Inferior parietal cortex (tissue), 1 donor: Measurements from ENCODE around the gene CEP55.
A peak's percentile ranks its signal among the peaks of the same experiment; 100 is the strongest.
"Not testable (repeated sequence)": the region's sequence is repeated elsewhere in the genome, so short reads cannot be mapped to it uniquely, and the experiment has no call there.

Experiments used
- DNase-seq: peaks from one replicate; pipeline ENCODE4 v3.0.0-alpha.2; 2016; ENCODE audit errors: extremely low spot score

The CEP55 gene

DNA sequence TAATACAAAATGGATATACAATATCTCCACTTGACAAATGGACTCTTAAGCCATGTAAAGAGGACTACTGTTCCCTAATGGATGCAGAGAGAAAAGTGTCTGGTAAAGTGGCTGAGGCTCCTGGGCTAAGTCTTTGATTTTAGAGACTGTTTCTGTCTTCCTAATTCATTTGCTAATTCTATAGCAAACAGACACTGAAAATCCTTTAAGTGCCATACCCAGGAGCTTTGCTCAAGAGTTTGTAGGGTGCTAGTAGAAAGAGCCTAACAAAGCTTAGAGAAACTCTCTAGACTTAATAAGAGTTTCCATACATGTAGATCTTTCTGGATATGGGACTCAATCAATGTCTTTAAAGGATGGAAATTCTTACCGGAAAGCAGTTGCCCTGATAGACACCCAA is 16.7 kb downstream of the CEP55 start:
- DNase-seq, result no peak

- no peak for DNase-seq
Observed at GRCh38 chr10:93514521-93514920, 18.1 kb downstream of the CEP55 start.

- DNase-seq, result peak; percentile 64
Observed at GRCh38 chr10:93515071-93516005, 18.9 kb downstream of the CEP55 start.

GRCh38 chr10:93516006-93516380 is 19.6 kb downstream of the CEP55 start:
- DNase-seq, result no peak

DNA sequence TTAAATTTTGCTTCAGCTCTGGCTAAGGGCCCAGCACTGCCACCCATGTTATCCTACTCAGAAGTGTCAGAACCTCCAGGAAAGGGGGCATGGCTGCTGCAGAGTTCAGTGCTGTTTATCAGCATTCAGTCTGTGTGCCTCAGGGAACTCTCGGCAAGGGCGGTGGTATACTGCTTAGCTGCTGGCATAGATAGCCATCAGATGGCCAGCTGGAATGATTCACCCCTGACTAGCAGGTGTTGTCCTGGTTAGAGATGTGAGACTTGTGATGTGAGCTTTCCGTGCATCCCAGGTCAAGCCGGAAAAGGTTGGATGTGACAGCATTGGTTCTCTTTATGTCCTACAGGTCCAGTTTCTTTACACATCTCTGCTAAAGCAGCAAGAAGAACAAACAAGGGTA is 22.1 kb downstream of the CEP55 start:
- no peak for DNase-seq

DNA sequence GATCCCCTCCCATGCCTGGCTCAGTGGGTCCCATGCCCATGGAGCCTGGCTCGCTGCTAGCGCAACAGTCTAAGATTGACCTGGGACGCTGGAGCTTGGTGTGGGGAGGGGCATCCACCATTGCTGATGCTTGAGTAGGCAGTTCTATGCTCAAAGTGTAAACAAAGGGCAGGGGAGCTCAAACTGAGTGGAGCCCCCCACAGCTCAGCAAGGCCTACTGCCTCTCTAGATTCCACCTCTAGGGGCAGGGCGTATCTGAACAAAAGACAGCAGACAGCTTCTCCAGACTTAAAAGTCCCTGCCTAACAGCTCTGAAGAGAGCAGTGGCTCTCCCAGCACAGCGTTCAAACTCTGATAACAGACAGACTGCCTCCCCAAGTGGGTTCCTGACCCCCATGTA is 38.9 kb downstream of the CEP55 start:
- DNase-seq, result no peak

GRCh38 chr10:93540871-93541270 is 44.5 kb downstream of the CEP55 start:
- not testable (repeated sequence) for DNase-seq

DNA sequence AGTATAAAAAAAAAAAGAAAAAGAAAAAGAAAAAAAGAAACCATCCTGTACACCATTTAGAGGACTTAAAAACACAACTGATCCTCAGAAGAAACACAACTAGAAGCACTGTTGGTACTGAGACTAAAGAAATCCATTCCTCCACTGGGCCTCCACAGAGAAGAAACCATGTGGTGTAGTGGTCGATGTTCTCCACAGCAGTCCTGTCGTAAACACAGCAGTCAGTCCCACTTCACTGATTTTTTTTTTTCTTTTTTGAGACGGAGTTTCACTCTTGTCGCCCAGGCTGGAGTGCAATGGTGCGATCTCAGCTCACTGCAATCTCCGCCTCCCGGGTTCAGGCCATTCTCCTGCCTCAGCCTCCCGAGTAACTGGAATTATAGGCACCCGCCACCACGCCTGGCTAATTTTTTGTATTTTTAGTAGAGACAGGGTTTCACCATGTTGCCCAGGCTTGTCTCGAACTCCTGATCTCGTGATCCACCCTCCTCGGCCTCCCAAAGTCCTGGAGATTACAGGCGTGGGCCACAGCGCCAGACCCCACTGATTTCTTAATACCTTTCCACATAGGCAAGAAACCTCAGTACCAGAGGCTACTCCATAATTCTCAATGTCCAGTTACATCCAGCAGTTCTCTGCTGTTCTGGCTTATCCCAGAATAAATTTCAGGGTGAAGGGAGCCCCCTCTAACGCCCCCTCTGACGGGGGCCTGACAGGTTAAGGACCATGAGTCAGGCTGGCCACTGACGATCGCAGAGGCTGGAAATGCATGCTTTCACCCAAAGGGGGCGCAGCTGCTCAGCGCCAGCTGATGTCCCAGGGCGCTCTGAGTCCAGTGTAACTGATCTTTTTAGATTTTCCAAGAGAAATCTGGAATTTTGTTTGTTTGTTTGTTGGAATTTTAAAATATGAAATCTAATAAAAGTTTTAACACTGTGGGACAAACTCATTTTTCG is 45.3 kb downstream of the CEP55 start:
- no peak for DNase-seq

GRCh38 chr10:93542358-93542791 is 46.0 kb downstream of the CEP55 start:
- no peak for DNase-seq

DNA sequence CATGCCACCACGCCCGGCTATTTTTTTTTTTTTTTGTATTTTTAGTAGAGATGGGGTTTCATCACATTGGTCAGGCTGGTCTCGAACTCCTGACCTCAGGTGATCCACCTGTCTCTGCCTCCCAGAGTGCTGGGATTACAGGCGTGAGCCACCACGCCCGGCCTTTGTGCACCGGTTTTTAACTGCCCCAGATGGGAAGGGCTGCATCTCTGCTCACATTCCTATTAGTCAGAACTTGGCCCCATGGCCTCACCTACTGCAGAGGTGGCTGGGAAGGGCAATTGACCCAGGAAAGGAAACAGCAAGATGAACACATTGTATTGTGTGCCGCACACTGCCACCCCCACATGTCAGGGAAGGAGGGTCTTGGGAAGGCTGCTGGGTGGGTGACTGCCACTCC is 50.6 kb downstream of the CEP55 start:
- DNase-seq, result not testable (repeated sequence)

GRCh38 chr10:93547522-93547921 is 51.1 kb downstream of the CEP55 start:
- no peak for DNase-seq

GRCh38 chr10:93548376-93549071 is 52.1 kb downstream of the CEP55 start:
- no peak for DNase-seq

DNA sequence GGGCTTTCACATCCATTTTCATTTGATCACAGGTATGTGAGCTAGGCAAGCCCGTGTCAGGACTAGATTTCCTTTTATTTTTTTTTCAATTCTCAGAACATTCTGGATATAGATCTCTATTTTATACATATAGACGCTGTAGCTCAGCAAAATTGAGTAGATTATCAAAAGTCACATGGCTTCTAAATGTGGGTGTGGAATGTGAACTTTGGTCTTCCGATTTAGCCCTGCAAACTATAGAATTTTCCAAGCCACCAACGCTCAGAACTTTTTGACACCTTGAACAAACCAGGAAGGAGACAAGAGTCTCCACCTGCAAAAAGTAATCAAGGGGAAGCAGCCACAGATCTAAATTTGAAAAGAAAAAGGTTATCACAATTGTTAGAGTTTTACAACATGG is 54.2 kb downstream of the CEP55 start:
- DNase-seq, result no peak

- no peak for DNase-seq
Observed at GRCh38 chr10:93552780-93553179, 56.4 kb downstream of the CEP55 start.

- no peak for DNase-seq
Observed at GRCh38 chr10:93553482-93554315, 57.3 kb downstream of the CEP55 start.

DNA sequence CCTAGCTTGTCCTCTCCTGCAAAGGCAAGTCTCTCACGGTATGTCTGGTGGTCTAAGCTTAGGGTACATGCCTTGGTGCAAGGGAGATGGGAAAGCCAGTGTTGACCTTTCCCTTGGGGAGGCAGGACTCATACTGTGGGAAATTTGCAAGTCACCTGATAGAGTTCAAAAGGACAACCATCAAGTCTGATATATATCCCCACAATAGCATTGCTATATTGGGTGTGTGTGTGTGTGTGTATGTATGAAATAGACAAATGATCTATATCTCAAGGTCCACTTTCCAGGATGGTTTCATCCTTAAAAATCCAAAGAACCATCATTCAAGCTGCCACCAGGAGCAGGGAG is 57.9 kb downstream of the CEP55 start:
- no peak for DNase-seq

- DNase-seq, result peak; percentile 65
Observed at GRCh38 chr10:93554760-93555432, 58.5 kb downstream of the CEP55 start.

GRCh38 chr10:93559490-93559889 is 63.1 kb downstream of the CEP55 start:
- DNase-seq, result no peak

DNA sequence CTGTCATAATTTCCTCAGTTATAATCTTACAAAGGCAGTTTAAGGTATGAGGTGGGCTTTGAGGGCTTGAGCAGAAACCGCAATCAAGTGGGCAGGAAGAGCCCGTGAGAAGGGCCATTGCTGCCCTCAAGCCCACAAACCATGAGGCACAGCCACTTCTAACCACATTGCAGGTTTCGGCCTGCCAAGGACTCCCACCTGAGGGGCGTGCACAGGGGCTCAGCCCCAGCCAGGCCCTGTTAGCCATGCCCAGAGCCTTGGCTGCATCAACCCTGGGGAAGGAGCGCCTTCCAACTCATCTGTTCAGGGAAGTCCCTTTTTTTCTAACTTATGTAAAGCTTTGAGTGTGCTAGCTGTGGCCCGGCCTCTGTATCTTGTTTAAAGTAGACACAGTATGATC is 64.1 kb downstream of the CEP55 start:
- no peak for DNase-seq

DNA sequence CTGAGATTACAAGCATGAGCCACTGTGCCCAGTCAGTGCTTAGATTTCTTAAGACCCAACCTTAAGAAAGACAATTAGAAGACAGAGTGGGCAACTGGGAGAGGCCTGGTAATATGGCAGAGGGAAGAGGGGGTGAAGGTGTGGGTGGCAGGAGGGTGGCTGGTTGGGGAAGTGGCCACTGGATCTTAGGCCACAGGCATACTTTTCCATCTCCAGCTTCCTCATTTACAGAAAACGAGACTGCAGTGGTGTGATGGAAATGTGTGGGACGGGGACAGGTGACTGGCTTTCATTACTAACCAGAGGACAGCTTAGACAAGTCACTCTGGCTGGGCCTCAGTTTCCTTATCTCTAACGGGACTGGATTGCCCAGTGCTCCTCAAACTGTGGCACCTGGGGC is 69.0 kb downstream of the CEP55 start:
- no peak for DNase-seq
